AG09309 (cell line): Measurements from ENCODE around the gene ANKIB1.
"Not testable (repeated sequence)": the region's sequence is repeated elsewhere in the genome, so short reads cannot be mapped to it uniquely, and the experiment has no call there.

Experiments
- DNase-seq: peaks from one replicate; pipeline ENCODE4 v3.0.0-alpha.2; 2010; ENCODE audit warnings: low read depth
- H3K4me3 ChIP-seq: 2 replicates; pipeline ENCODE4 v1.5.1; 2011; ENCODE audit warnings: mild to moderate bottlenecking, low read depth, low read length, moderate library complexity; ENCODE audit not compliant: control insufficient read depth
- TF ChIP-seq, protein P1 (sequence below): IDR thresholded peaks from 2 replicates; pipeline ENCODE4 v1.5.1; 2011; ENCODE audit warnings: mild to moderate bottlenecking, low read depth, low read length, inconsistent platforms; ENCODE audit not compliant: insufficient read depth, control insufficient read depth; ENCODE audit errors: missing control alignments

Gene ANKIB1

DNA sequence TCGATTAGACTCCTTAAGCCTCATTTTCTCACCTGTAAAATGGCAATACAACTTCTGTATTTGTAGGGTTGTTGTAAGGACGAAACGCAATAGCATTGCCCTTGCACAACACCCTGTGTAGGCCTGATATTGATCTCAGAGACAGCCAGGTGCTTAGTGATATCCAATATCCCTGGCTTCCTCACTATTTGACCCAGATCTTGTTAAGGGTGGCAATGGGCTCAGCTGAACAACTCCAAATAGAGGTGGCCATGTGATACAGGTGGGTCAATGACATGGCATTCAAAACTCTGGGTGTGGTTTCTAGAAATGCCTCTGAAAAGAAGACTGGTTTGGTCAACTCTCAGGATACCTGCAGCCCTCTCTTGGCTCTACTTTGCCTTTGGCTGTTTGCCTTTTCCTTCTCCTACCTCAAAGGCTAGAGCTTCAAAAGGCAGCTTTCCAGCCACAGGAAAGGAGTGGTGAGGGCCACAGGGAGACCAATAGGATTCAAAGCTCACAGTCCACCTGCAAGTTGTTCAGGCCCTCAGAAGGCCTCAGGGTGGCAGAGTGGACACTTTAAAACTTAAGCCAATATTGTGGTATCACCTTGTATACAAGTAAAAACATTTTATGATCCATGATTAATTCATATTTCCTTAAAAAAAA is 186.6 kb downstream of the ANKIB1 start:
- no peak for DNase-seq
- TF ChIP-seq, protein P1, sequence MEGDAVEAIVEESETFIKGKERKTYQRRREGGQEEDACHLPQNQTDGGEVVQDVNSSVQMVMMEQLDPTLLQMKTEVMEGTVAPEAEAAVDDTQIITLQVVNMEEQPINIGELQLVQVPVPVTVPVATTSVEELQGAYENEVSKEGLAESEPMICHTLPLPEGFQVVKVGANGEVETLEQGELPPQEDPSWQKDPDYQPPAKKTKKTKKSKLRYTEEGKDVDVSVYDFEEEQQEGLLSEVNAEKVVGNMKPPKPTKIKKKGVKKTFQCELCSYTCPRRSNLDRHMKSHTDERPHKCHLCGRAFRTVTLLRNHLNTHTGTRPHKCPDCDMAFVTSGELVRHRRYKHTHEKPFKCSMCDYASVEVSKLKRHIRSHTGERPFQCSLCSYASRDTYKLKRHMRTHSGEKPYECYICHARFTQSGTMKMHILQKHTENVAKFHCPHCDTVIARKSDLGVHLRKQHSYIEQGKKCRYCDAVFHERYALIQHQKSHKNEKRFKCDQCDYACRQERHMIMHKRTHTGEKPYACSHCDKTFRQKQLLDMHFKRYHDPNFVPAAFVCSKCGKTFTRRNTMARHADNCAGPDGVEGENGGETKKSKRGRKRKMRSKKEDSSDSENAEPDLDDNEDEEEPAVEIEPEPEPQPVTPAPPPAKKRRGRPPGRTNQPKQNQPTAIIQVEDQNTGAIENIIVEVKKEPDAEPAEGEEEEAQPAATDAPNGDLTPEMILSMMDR: no peak
- H3K4me3 ChIP-seq: no peak overlapping the region

DNA sequence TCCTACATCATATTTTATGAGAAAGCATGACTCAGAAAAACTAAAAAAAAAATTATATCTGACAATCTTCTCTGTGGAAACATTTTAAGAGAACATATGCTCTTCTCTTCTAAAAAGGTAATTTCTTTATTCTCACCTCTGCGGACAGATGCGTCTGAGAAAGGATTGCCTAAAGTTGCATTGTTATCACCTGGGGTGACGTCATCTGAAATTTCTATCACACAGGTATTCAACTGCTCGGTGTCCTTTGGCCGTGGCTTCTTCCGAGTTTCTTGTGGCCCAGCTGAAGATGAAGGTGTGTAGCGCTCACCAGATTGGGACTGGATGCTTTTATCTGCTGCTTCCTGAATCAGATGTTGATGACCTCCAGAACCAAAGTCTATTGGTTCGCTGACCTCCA is 187.2 kb downstream of the ANKIB1 start:
- H3K4me3 ChIP-seq: no peak overlapping the region
- TF ChIP-seq, protein P1: no peak
- DNase-seq: no peak

GRCh38 chr7:92435542-92435941 is 189.8 kb downstream of the ANKIB1 start:
- TF ChIP-seq, protein P1: no peak

GRCh38 chr7:92436612-92437445 is 191.1 kb downstream of the ANKIB1 start:
- H3K4me3 ChIP-seq: no peak overlapping the region
- TF ChIP-seq, protein P1: no peak
- no peak for DNase-seq

More at GRCh38 chr7:92435542-92435941, 189.8 kb downstream of the ANKIB1 start:
- no peak overlapping the region for H3K4me3 ChIP-seq
- no peak for DNase-seq

DNA sequence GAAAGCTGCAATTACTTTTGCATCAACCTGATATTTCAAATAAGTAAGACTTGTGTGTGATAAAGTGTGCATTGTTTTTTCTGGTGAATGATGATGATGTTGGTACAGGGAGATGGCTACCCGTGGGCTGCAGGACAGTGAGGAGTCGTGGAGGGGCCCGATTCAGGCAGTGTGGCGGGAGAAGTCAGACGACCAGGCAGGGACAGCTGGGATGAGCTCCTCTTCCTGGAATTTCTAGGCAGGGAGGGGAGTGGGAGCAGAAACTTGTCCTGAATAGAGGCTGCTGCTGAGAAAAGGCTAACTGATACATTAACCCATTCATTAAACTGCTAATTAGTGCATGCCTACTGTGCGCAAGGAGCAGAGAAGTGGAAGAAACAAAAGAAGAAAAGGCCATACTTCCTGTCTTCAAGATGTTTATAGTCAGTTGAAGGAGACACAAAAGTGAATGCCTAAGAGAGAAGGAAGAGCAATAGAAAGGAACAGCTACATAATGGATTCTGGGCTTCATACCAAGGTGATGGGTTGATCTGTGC is 192.2 kb downstream of the ANKIB1 start:
- TF ChIP-seq, protein P1: no peak
- no peak for DNase-seq
- H3K4me3 ChIP-seq: no peak overlapping the region

DNA sequence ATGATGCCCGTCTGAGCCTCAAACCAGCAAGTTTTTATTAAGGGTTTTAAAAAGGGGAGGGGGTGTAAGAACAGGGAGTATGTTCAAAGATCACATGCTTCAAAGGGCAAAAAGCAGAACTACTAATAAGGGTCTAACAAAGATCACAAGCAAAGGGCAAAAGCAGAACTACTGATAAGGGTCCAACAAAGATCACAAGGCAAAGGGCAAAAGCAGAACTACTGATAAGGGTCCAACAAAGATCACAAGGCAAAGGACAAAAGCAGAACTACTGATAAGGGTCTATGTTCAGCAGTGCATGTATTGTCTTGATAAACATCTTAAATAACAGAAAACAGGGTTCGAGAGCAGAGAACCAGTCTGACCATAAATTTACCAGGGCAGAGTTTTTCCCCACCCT is 196.9 kb downstream of the ANKIB1 start:
- DNase-seq, H3K4me3 ChIP-seq: not testable (repeated sequence)

DNA sequence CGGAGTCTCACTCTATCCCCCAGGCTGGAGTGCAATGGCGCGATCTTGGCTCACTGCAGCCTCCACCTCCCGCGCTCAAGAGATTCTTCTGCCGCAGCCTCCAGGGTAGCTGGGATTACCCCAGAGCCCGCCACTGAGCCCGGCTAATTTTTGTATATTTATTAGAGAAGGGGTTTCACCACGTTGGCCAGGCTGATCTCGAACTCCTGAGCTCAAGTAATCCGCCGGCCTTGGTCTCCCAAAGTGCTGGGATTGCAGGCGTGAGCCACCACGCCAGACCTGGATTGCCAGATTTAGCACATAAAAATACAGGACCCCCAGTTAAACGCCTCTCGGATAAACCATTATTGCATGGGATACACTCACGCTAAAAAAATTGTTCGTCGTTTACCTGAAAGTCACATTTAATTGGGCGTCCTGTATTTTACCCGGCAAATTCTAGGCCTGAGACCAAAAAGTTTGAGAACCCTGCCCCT is 201.1 kb downstream of the ANKIB1 start:
- TF ChIP-seq, protein P1: no peak
- H3K4me3 ChIP-seq: no peak overlapping the region
- no peak for DNase-seq
